ENCODE measurements around the gene MYLK2. TPM values are rescaled to one million over a fixed set of nuclear protein-coding genes. Genes with fewer than 3 reads are reported as not detected.

MYLK2 gene
- polyA plus RNA-seq, 1 donor (not counting 4 experiments of a cell fraction or from before 2014, with no cell fraction given) = 0.05 TPM

DNA sequence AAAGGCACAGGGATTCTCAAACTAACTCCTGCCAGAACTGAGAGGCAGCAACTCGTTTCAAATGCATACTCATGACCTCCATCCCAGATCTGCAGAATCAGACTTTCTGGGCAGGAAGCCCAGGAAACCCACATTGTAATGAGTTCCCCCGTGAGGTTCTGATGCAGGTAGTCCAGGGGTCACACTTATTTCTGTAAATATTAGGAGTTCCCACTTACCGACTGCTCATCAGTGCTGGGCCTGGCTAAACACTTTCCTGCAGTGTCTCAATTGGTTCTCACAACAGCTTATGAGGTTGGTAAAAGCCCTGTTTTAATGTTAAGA lies 39.6 kb downstream of the MYLK2 start:
- TF ChIP-seq, protein P1, sequence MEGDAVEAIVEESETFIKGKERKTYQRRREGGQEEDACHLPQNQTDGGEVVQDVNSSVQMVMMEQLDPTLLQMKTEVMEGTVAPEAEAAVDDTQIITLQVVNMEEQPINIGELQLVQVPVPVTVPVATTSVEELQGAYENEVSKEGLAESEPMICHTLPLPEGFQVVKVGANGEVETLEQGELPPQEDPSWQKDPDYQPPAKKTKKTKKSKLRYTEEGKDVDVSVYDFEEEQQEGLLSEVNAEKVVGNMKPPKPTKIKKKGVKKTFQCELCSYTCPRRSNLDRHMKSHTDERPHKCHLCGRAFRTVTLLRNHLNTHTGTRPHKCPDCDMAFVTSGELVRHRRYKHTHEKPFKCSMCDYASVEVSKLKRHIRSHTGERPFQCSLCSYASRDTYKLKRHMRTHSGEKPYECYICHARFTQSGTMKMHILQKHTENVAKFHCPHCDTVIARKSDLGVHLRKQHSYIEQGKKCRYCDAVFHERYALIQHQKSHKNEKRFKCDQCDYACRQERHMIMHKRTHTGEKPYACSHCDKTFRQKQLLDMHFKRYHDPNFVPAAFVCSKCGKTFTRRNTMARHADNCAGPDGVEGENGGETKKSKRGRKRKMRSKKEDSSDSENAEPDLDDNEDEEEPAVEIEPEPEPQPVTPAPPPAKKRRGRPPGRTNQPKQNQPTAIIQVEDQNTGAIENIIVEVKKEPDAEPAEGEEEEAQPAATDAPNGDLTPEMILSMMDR (optimal IDR thresholded peaks at IDR 0.05 in 1 of 3, IDR thresholded peaks at IDR 0.05 in 1 of 3, conservative IDR thresholded peaks at IDR 0.05 in 1 of 3; ENCODE audit: extremely low read depth in 1 of 3, insufficient read depth in 2 of 3, low read length in 3 of 3) = no peak
- TF ChIP-seq EZH2 (IDR thresholded peaks at IDR 0.05; ENCODE audit: low read length) = no peak
- H3K4me2 ChIP-seq (ENCODE audit: control insufficient read depth, extremely low read depth, insufficient read depth, low read depth, low read length) = no peak overlapping the region

DNA sequence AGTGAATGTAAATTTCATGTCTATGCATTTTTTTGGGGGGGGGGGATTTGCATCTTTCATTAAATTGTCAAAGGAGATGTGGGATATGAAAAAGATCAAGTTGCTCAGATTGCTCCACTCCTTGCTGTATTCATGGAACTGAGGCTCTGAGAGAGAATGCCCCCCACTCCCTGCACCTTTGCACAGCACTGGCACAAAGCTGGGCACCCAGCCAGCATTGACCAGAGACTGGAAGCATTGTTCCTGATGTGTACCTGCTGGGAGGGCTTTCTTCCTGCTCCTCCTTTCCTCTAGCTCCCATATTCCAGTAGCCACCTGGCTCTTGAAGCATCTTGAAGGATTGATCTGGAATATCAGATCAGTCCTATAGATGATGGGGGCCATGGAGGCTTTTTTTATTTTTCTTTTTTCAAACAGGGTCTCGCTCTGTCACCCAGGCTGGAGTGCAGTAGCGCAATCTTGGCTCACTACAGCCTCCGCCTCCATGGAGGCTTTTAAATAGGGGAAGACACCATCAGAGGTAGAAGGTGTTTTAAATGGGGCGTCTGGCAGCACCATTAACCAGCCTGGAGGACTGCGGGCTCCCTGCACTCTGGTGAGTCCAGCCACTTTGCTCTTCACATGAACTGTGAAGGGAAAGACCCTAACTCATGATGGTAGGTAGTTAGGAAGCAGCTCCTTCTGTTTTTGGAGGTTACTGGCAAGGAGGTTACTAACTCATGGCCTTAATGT lies 40.3 kb downstream of the MYLK2 start:
- Histone ChIP-seq H3K27me3 (ENCODE audit: control insufficient read depth, extremely low read depth, insufficient read depth, low read length) (peaks cover 45% of the 10 kb centered on the region), H3K36me3 (ENCODE audit: control insufficient read depth in 2 of 2, extremely low read depth in 1 of 2, insufficient read depth in 2 of 2, low read length in 2 of 2) (no peaks in the 10 kb centered on the region), H4K20me1 (ENCODE audit: control insufficient read depth, extremely low read depth, insufficient read depth, low read length) (no peaks in the 10 kb centered on the region), H3K79me2 (ENCODE audit: control insufficient read depth, insufficient read depth, low read length) (no peaks in the 10 kb centered on the region), H3K4me2 (ENCODE audit: control insufficient read depth, extremely low read depth, insufficient read depth, low read depth, low read length) (no peak overlapping the region), H3K9ac (ENCODE audit: control insufficient read depth, extremely low read depth, insufficient read depth, low read length) (no peak overlapping the region), H3K4me1 (ENCODE audit: control insufficient read depth, extremely low read depth, insufficient read depth, low read length) (peaks cover 2% of the 10 kb centered on the region), H3K27ac (ENCODE audit: control insufficient read depth, insufficient read depth, low read length) (no peak overlapping the region), H3K4me3 (ENCODE audit: control insufficient read depth in 2 of 3, extremely low read depth in 1 of 3, insufficient read depth in 2 of 3, low read depth in 1 of 3, low read length in 3 of 3) (no peak overlapping the region), H3K9me3 (ENCODE audit: control insufficient read depth, low read depth, low read length) (no peaks in the 10 kb centered on the region), H3K9me1 (ENCODE audit: control insufficient read depth, extremely low read depth, insufficient read depth, low read length) (no peaks in the 10 kb centered on the region), H2AFZ (ENCODE audit: control insufficient read depth, low read length) (no peak overlapping the region)
- TF ChIP-seq, protein P1 (optimal IDR thresholded peaks at IDR 0.05 in 1 of 3, IDR thresholded peaks at IDR 0.05 in 1 of 3, conservative IDR thresholded peaks at IDR 0.05 in 1 of 3; ENCODE audit: extremely low read depth in 1 of 3, insufficient read depth in 2 of 3, low read length in 3 of 3) = no peak
- dilution Hi-C loops (cut with MboI; ENCODE audit: extremely low pct_ligation_motif_present, low sequenced_read_pairs) = no loop called here
- no peak for FAIRE-seq
- no peak for DNase-seq (ENCODE audit: low read depth, low spot score)

More for the DNA sequence above, 39.6 kb downstream of the MYLK2 start:
- no peak overlapping the region for H3K9ac ChIP-seq (ENCODE audit: control insufficient read depth, extremely low read depth, insufficient read depth, low read length)
- no peaks in the 10 kb centered on the region for H3K36me3 ChIP-seq (ENCODE audit: control insufficient read depth in 2 of 2, extremely low read depth in 1 of 2, insufficient read depth in 2 of 2, low read length in 2 of 2)
- H3K79me2 ChIP-seq (ENCODE audit: control insufficient read depth, insufficient read depth, low read length) = no peaks in the 10 kb centered on the region
- H3K9me3 ChIP-seq (ENCODE audit: control insufficient read depth, low read depth, low read length) = no peaks in the 10 kb centered on the region
- DNase-seq (ENCODE audit: low read depth, low spot score) (no peak), FAIRE-seq (no peak)
- no peaks in the 10 kb centered on the region for H4K20me1 ChIP-seq (ENCODE audit: control insufficient read depth, extremely low read depth, insufficient read depth, low read length)
- H3K4me3 ChIP-seq (ENCODE audit: control insufficient read depth in 2 of 3, extremely low read depth in 1 of 3, insufficient read depth in 2 of 3, low read depth in 1 of 3, low read length in 3 of 3) = no peak overlapping the region
- no peak overlapping the region for H3K27ac ChIP-seq (ENCODE audit: control insufficient read depth, insufficient read depth, low read length)
- H3K27me3 ChIP-seq (ENCODE audit: control insufficient read depth, extremely low read depth, insufficient read depth, low read length) = peaks cover 45% of the 10 kb centered on the region
- no peak overlapping the region for H2AFZ ChIP-seq (ENCODE audit: control insufficient read depth, low read length)
- dilution Hi-C loops (cut with MboI; ENCODE audit: extremely low pct_ligation_motif_present, low sequenced_read_pairs) = no loop called here
- H3K9me1 ChIP-seq (ENCODE audit: control insufficient read depth, extremely low read depth, insufficient read depth, low read length) = no peaks in the 10 kb centered on the region
- H3K4me1 ChIP-seq (ENCODE audit: control insufficient read depth, extremely low read depth, insufficient read depth, low read length) = peaks cover 2% of the 10 kb centered on the region

Data from keratinocyte (primary cell).